AML-193 (cell line): ENCODE data around the gene RANBP3L.
A peak's percentile ranks its signal among the peaks of the same experiment; 100 is the strongest.

Experiments
- DNase-seq, 2 experiments: peaks; one replicate each; lab custom pipeline; 2025; lab: John Stamatoyannopoulos, UW

RANBP3L gene

GRCh38 chr5:36243653-36244052, 58.0 kb downstream of the RANBP3L start:
- no peak for DNase-seq

- DNase-seq: no peak
Observed at GRCh38 chr5:36242534-36243485, 58.9 kb downstream of the RANBP3L start.

GRCh38 chr5:36241631-36242533, 59.8 kb downstream of the RANBP3L start, which contains the start of gene NADK2:
Gene NADK2, minus strand, starts transcription at chr5:36241925. Its CDS starts 127 bp downstream, at chr5:36241798.
- peak; percentile 89 to 93 for DNase-seq

GRCh38 chr5:36240779-36241630, 60.7 kb downstream of the RANBP3L start:
- DNase-seq: peak in 1 of 2 experiments; percentile 17

GRCh38 chr5:36239370-36240293, 62.1 kb downstream of the RANBP3L start:
- DNase-seq: no peak

GRCh38 chr5:36238502-36239295, 63.0 kb downstream of the RANBP3L start:
- no peak for DNase-seq

GRCh38 chr5:36237751-36238150, 64.0 kb downstream of the RANBP3L start:
- no peak for DNase-seq

- DNase-seq: peak in 1 of 2 experiments; percentile 14
Observed at GRCh38 chr5:36236801-36237200, 64.9 kb downstream of the RANBP3L start.

- DNase-seq: no peak
Observed at GRCh38 chr5:36232533-36232932, 69.2 kb downstream of the RANBP3L start.

- DNase-seq: no peak
Observed at GRCh38 chr5:36230151-36230790, 71.4 kb downstream of the RANBP3L start.

- no peak for DNase-seq
Observed at GRCh38 chr5:36228505-36228904, 73.2 kb downstream of the RANBP3L start.

GRCh38 chr5:36227046-36227445, 74.7 kb downstream of the RANBP3L start:
- no peak for DNase-seq

- no peak for DNase-seq
Observed at GRCh38 chr5:36222620-36223019, 79.1 kb downstream of the RANBP3L start.

- DNase-seq: no peak
Observed at GRCh38 chr5:36217988-36218387, 83.7 kb downstream of the RANBP3L start.

GRCh38 chr5:36217567-36217966, 84.1 kb downstream of the RANBP3L start:
- DNase-seq: no peak

GRCh38 chr5:36215910-36216309, 85.8 kb downstream of the RANBP3L start:
- DNase-seq: no peak

GRCh38 chr5:36214436-36214835, 87.3 kb downstream of the RANBP3L start:
- DNase-seq: no peak

- DNase-seq: no peak
Observed at GRCh38 chr5:36209664-36210063, 92.0 kb downstream of the RANBP3L start.

- no peak for DNase-seq
Observed at GRCh38 chr5:36208786-36209185, 92.9 kb downstream of the RANBP3L start.
